ENCODE results near the gene FARP2.
"Not testable (repeated sequence)": the region's sequence is repeated elsewhere in the genome, so short reads cannot be mapped to it uniquely, and the experiment has no call there.

Gene FARP2

GRCh38 chr2:241453919-241454318 is 97.8 kb downstream of the FARP2 start:
- DNase-seq (ENCODE audit: low spot score), result not testable (repeated sequence)

- no peak for DNase-seq (ENCODE audit: low spot score)
Measured at GRCh38 chr2:241454837-241455485, 98.9 kb downstream of the FARP2 start.

- no peak for DNase-seq (ENCODE audit: low spot score)
Measured at GRCh38 chr2:241456546-241456945, 100.5 kb downstream of the FARP2 start.

GRCh38 chr2:241458687-241459086 is 102.6 kb downstream of the FARP2 start:
- no peak for DNase-seq (ENCODE audit: low spot score)

GRCh38 chr2:241459520-241459919 is 103.4 kb downstream of the FARP2 start:
- no peak for DNase-seq (ENCODE audit: low spot score)

DNA sequence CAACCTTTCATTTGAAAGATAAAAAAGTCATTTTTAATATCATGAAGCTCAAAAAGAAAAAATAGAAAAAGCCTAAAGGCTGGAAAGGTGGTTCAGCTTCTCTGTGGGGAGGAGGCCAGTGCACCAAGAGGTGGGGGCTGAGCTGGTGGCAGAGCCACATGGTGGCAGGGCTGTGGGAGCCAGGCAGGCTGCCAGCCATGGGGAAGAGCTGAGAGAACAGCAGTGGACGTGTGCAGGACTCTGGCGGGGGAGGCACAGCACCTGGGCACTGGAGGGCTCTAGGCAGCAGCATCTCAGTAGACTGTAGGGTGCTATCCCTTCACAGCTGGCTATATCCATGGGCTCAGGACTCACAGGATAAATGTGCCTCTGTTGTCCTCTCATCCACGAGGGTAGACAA is 104.5 kb downstream of the FARP2 start:
- no peak for DNase-seq (ENCODE audit: low spot score)

GRCh38 chr2:241461693-241462677 is 105.9 kb downstream of the FARP2 start:
- DNase-seq (ENCODE audit: low spot score), result no peak

GRCh38 chr2:241463276-241464135 is 107.4 kb downstream of the FARP2 start:
- peak; percentile 77 for DNase-seq (ENCODE audit: low spot score)

DNA sequence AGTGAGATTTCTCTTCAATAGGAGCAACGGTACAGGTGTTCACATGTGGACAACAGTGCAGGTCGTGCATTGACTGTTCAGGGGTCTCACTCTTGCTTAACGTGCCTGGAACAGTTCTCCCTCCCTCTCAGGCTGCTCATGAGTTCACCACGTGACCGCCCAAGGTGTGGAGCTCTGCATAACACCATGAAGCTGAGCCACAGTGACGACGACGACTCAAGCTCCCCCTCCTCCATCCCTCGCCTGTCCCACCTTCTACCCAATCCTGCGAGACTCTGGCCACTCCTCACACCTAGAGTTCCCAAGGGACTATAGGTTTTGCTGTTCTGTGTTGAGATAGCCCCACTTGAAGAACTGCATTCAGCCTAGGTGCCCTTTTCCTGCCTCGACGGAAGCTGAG is 109.5 kb downstream of the FARP2 start:
- DNase-seq (ENCODE audit: low spot score), result no peak

GRCh38 chr2:241466230-241466629 is 110.1 kb downstream of the FARP2 start:
- no peak for DNase-seq (ENCODE audit: low spot score)

DNA sequence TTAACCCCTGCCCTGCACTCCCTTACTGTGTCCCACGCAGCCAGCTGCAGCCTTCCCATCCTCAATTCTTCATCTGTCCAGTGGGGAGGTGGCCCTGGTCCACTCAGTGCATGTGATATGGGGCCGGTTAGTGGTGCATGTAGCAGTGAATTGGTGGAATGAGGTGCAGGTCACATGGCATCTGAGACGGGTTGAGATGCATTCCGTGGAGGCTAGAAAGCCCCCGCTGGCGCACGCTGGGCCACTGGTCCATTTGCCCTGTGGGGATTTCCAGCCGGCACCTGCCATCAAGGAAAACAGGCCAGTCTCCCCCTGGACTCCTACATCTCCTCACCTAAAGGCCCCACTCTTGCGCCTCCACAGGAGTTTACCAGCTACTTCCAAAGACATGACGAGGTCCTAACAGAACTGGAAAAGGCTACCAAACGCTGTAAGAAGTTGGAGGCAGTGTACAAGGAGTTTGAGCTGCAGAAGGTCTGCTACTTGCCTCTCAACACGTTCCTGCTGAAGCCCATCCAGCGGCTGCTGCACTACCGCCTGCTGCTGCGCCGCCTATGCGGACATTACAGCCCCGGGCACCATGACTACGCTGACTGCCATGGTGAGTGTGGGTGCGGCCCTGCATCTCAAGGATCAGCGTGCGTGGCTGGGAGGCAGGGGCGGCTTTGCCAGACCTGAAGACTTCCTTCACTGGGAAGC is 111.8 kb downstream of the FARP2 start:
- no peak for DNase-seq (ENCODE audit: low spot score)

- DNase-seq (ENCODE audit: low spot score), result no peak
Measured at GRCh38 chr2:241468476-241468781, 112.3 kb downstream of the FARP2 start.

GRCh38 chr2:241469746-241470145 is 113.7 kb downstream of the FARP2 start:
- DNase-seq (ENCODE audit: low spot score), result no peak

GRCh38 chr2:241473399-241473798 is 117.3 kb downstream of the FARP2 start:
- DNase-seq (ENCODE audit: low spot score), result no peak

DNA sequence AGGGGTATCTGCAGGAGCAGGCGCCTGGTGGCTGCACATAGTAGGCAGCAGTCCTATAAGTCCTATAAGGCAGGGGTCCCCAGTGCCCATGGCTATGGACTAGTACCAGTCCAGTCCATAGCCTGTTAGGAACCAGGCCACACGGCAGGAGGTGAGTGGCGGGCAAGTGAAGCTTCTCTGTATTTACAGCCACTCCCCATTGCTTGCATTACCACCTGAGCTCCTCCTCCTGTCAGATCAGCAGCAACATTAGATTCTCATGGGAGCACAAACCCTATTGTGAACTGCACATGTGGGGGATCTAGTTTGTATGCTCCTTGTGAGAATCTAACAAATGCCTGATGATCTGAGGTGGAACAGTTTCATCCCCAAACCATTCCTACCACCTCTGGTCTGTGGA is 119.2 kb downstream of the FARP2 start:
- DNase-seq (ENCODE audit: low spot score), result no peak

- no peak for DNase-seq (ENCODE audit: low spot score)
Measured at GRCh38 chr2:241478166-241478565, 122.1 kb downstream of the FARP2 start.

DNA sequence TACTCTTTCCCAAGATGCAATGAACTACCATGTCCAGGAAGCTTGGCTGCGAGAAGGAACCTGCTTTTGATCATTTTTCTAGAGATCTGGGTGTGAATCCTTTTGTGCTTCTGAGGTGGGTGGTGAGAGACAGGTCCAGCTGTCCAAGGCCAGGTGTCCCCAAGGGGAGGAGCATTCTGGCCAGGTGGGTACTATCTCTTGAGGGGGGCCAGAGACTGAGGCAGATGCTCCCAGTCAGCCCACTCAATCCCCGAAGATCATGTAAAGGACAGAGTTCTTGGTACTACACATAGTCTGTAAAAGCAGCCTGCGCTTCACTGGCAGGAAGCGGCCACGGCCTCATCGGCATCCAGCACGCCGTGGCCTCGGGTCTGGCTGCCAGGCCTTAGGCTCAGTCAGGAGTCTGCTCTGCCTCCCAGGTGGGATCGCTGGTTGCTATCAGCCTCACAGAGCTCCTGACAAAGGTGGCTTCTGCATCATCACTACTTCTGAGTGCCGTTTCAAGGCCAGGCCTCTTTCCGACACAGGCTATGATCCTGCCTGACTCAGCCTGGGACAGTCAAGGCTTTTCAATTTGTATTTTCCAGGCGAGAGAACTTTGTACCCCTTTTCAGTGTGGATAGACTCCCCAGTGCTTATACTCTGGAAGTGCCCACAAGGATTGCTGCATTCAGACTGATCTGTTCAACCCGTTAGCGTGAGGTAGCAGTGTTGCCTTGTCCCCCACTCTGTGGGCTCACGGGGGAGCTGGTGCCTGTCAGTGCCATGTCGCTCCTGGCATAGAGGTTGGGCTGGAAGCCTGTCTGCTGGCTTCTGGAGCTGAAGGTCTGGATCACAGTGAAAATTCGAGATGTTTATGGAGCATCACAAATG is 123.2 kb downstream of the FARP2 start:
- DNase-seq (ENCODE audit: low spot score), result no peak

- DNase-seq (ENCODE audit: low spot score), result no peak
Measured at GRCh38 chr2:241481687-241482086, 125.6 kb downstream of the FARP2 start.

DNA sequence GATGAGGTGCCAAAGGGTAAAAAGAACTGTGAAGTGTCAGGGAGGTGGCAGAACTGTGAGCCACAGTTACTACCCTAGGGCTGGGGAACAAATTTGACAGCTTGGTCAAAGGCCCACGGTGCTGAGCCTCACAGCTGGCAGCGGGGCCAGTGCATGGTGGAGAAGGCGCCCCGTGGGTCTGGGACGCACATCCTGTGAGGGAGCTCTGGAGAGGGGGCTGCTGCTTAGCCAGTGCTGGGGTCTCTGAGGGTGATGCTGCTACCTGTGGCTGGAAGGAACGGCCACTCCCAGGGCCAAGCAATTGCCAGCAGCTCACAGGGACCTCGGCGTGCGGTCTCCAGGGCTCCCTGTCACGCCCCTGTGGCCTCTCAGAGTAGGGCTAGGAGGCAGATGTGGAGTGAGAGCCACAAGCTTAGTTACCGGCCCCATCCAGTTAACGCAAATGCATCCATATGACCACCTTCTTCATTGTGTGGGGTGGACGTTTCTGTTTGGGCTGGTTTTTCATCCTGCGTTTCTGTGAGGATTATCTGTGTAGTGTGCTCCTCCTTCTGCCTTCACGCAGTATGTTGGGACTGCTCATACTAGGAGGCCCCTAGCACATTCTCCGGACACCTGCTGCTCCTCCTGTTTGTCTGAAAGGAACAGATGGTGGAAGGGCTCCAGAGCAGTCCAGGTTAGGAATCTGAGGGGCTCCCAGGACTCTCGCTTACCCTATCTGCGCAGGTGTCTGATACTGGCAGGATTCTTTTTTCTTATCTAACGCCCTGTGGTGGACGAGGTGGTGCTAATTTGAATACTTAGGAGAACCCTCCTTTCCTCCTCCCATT is 126.3 kb downstream of the FARP2 start:
- DNase-seq (ENCODE audit: low spot score), result no peak

GRCh38 chr2:241483305-241483704 is 127.2 kb downstream of the FARP2 start:
- DNase-seq (ENCODE audit: low spot score), result no peak
